Stimulated activated CD8-positive, alpha-beta memory T cell treated with anti-CD3 and anti-CD28 coated beads, Interleukin-4, amount 100 ng/mL, for 24 hours (primary cell): ENCODE data around the gene PRDM16.

Source experiments
- DNase-seq: peaks from one replicate; pipeline ENCODE4 v3.0.0-alpha.2; 2020; ENCODE audit warnings: low read depth

PRDM16 gene

DNA sequence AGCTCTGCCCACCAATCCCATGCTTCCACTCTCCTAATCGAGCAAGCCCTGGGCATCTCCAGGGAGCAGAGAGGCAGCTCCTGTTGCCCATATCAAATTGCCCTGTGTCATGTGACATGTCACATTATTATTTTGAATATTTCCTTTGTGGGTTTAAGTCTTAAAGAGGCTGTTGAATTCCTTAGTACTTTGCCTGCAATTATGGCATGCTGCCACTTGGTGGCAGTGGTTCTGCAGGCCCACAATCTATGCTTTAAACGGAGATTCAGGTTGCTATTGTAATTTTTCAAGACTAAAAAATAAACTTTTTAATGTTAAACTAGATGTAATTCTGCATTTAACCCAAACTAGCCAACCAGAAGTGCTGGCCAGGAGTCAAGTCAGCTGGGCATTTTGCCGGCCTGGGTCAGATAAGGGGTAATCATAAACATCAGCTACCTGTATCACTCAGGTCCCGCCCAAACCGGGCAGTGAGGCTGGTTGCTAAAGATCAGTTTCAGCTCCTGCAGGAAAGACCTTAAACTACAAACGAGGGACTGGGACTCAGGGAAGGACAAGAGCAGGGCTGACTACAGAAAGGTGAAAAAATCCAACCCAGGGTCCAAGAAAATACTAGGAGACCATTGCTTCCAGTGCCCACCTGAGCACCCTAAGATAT, 348.2 kb downstream of the PRDM16 start:
- DNase-seq = no peak

DNA sequence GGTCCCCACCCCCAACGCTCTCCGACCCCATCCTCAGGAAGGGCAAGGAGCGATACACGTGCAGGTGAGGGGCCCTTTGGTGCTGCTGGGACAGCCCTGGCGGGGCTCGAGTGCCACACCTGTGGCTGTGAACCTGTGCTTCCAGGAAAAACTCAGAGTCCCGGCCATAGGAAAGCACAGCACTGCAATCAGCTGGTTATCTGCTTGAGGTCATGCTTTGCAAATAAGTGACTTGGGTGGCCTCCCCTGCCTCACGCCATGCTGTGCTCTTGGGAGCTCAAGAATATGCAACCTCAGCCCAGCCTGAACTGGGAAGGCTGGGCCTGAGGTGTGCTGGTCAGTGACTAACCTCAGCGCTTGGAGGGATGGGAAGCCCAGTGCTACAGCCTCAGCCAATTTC, 348.9 kb downstream of the PRDM16 start:
- DNase-seq = no peak

DNA sequence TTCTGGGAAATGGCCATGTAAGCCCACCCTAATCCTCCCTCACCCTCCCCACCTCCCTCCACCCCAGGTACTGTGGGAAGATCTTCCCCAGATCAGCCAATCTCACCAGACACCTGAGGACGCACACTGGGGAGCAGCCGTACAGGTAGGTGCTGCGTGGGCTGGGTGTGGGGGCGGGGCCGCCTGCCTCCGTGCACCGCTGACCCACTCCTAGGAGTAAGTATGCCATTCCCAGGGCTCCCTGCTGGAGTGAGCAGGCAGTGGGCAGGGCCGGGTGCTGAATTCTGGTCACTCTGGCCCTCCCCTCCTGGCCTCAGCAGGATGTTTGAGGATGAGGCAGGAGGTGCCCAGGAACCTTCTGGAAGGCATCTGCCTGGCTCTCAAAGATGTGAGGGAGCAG, 349.6 kb downstream of the PRDM16 start:
- DNase-seq = no peak

- no peak for DNase-seq
Observed at GRCh38 chr1:3419415-3420204, 350.6 kb downstream of the PRDM16 start.

DNA sequence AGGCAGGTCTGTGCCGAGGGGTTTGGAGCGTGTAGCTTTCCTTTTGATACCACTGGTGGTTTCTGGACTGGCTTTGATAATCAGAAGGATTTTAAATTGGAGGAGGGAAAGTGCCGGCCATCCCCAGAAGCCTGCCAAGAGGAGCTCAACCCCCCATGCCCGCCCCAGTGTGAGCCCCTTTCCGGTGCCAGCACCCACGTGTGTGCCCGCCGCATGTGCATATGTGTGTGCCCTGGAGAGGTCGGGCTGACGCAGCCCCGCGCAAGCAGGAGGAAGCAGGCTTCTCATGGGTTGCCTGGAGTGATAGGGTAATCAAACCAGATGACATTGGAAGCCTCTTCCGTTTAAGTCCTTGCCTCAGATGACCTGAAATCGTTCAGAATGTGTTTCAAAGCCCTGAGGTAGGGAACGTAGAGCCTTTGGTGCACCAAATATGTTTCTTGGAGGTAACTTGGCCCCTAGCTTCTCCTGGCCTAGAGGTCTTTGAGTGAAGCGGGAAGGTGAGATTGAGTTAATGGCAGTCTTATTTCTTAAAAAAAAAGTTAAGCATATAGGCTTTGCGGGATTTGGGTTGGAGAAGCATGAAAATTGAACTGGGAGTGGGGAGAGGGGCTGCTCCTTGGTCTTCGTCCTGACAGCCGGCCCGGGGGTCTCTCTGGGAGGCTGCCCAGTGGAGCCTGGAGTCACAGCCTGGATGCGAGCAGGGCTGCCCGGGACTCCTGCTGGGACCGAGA, 351.4 kb downstream of the PRDM16 start:
- no peak for DNase-seq

- DNase-seq = no peak
Observed at GRCh38 chr1:3422638-3423037, 353.6 kb downstream of the PRDM16 start.

DNA sequence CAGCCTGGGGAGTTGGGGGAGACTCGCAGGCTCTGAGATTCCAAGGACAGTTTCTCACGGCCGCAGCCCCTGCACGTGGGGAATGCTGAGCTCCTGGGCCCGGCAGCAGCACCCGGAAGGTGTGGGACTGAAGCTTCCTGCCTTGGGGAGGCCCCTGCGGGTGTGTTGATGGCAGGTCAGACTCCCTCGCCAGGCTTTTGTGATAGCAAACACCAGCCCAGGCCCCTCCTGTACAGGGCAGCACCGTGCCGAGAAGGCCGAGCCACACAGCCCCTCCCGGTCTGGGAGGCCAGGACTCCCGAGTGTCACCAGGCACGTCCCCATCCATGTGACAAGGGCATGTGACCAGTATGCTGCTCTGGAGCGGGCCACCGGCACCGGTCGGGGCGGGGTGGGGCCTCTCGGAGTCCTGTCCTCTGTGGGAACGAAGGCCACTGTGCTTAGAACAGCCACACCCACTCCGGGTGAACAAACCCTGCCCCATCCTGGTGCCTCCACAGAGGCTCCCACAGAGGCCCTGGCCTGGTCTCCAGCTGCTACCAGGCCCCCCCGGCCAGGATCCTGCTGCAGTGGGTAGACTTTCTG, 354.3 kb downstream of the PRDM16 start:
- no peak for DNase-seq

- no peak for DNase-seq
Observed at GRCh38 chr1:3423896-3424611, 355.1 kb downstream of the PRDM16 start.

DNA sequence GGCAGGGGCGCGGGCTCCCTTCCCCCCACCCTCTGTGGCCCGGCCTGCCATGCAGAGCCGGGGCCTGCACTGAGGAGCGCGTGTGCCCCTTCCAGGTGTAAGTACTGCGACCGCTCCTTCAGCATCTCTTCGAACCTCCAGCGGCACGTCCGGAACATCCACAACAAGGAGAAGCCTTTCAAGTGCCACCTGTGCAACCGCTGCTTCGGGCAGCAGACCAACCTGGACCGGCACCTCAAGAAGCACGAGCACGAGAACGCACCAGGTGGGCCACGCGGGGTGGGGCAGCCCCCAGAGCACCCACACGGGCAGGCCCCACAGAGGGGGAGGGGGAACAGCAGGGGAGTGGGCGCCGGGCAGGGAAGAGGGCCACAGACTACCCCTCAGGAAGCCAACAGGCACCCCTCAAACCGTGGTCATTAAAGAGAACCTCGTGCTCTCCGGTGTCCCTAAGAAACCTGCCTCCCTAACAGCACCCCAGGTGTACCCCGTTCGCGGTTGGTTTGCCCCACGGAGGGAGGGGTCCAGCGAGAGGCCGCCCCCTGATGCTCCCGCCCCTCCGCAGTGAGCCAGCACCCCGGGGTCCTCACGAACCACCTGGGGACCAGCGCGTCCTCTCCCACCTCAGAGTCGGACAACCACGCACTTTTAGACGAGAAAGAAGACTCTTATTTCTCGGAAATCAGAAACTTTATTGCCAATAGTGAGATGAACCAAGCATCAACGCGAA, 356.6 kb downstream of the PRDM16 start:
- no peak for DNase-seq

DNA sequence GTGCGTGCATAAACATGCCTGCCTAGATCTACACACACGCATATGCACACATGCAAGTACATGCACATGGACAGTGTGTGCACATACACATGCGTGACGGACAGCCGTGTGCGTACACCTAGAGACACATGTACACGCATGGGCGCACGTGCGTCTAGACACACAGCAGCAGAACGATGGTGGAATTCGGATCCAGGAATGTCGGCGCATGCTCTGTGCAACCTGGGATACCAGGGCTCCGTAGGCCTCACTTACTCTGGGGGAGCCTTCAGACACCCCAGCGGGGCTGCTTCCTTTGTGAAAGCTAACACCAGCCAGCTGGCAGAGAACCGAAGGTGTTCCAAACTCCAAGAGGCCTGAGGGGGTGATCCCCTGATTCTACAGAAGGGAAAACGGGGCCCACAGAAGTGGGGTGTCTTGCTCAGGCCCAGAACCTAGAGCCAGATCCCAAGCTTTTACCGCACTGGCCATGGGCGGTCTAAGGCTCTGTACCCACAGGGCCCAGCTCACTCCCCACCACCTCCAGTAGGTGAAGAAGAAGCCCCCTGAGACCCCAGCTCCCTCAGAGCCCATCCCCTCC, 358.0 kb downstream of the PRDM16 start:
- no peak for DNase-seq

DNA sequence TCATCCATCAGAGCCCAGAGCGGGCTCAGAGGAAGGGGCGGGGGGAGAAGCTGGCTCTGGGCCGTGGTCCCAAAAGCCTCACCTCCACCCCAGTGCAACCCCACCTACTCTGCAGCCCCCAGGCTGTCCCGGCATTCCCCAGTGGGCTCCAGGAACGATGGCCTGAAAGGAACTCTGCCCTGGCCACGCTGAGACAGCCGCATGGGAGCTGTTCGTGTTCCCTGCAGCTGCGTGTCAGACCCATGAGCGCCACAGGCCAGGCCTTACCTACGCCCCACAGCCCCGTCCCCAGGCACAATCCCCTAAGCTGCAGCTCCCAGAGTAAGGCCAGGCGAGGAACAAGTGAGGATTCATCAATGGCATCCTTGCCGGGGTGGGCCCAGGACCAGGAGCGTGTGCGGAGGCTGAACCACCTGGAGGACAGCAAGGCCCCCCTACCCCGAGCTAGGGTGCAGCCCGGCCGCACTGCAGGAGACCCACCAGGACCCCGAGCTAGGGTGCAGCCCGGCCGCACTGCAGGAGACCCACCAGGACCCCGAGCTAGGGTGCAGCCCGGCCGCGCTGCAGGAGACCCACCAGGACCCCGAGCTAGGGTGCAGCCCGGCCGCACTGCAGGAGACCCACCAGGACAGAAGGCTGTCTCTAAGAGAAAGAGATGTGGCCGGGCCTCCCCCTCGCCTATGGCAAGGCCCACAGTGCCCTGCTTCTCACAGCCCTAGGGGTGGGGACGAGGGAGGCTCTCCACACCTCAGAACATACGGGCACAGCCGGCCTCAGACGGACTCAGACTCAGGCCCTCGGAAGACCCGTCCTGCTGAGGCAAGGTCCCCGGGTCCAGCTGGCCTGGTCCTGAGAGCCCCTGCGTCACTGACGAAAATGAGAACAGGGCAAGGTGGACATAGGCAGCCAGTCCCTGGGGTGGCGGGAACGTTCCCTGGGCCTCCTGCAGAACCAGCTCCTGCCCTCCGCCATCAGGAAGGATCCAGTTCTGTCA, 359.0 kb downstream of the PRDM16 start:
- DNase-seq = no peak

DNA sequence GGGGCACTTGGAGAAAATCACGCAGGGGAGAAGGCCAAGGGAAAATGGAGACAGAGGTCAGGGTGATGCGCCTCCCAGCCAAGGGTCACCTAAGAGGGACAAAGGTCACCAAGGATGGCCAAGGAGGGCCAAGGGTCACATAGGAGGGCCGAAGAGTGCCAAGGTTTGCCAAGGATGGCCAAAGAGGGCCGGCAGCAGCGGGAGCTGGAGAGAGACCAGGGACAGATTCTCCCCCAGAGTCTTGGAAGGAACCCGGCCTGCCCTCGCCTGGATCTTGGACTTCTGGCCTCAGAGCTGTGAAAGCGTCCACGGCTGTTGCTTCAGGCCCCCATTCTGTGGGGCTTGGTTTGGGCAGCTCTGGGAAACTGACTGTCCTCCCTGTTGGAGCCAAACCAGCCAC, 359.9 kb downstream of the PRDM16 start:
- no peak for DNase-seq

DNA sequence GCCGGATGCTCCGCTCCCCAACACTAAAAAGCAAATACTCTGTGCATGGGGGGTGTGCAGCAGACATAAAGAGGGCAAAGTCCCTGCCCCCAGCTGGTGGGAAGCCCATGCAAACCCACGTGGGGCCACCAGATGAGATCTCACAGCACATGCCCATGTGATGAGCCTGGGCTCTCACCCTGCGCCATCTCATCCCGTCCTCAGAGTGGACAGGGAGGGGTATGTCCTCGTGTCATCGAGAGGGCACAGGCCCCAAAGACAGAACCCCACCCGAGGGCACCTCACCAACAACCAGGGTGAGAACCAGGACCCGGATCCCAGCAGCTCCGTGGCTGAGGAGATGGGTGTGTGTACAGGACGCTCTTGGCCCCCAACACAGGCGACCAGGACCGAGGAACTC, 360.3 kb downstream of the PRDM16 start:
- no peak for DNase-seq

- no peak for DNase-seq
Observed at GRCh38 chr1:3429766-3430165, 360.8 kb downstream of the PRDM16 start.

DNA sequence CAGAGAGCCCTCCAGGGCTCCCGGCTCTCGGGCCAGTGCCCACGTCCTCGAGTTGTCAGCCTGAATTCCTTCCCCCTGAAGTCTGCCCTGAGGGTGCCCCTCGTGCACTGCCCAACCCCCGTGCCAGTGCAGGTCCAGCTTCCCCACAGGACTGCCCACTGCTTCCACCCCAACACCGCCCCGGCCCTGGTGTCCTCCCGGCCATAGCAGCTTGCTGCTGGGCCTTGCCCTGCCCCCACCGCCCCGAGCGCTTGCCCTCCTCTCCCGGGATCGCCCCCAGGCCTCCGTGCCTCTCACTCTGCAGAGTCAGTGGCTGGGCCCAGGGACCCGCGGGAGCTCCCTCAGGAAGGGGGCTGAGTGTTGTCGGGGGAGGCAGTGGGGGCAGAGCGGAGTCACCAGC, 361.4 kb downstream of the PRDM16 start:
- no peak for DNase-seq

DNA sequence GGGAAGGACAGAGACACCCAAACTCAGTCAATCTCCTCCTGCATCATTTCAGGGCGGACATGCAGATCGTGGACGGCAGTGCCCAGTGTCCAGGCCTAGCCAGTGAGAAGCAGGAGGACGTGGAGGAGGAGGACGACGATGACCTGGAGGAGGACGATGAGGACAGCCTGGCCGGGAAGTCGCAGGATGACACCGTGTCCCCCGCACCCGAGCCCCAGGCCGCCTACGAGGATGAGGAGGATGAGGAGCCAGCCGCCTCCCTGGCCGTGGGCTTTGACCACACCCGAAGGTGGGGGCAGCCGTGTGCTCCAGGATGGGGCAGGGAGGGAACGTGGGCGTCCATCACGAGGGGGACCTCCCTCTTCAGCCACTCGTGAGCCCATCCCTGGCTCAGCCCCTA, 361.8 kb downstream of the PRDM16 start:
- no peak for DNase-seq

GRCh38 chr1:3431266-3431665, 362.3 kb downstream of the PRDM16 start:
- DNase-seq = no peak

DNA sequence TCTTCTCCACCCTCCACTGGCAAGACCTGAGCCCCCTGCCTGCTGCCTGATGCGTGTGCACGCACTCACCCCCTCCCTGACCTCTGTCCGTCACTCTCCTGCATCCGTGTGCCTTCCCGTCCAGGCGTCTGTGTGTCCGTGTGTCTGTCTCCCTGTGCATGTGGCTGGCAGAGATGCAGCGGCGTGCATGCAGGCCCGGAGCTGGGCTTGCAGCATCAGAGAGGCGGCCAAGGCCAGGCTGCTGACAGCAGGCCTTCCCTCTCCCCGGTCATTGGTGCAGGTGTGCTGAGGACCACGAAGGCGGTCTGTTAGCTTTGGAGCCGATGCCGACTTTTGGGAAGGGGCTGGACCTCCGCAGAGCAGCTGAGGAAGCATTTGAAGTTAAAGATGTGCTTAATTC, 362.7 kb downstream of the PRDM16 start:
- no peak for DNase-seq

GRCh38 chr1:3432306-3432705, 363.3 kb downstream of the PRDM16 start:
- DNase-seq = no peak

- DNase-seq = no peak
Observed at GRCh38 chr1:3433076-3433475, 364.1 kb downstream of the PRDM16 start.
